Activated T-cell treated with anti-CD3 and anti-CD28 coated beads, Interleukin-2, amount 50 U/mL, for 1 hour (primary cell): Measurements from ENCODE around the gene COL27A1.

Source experiments
- DNase-seq: peaks from one replicate; pipeline ENCODE4 v3.0.0-alpha.2; 2020

Gene COL27A1

GRCh38 chr9:114207845-114208244, 52.5 kb downstream of the COL27A1 start:
- DNase-seq: no peak

DNA sequence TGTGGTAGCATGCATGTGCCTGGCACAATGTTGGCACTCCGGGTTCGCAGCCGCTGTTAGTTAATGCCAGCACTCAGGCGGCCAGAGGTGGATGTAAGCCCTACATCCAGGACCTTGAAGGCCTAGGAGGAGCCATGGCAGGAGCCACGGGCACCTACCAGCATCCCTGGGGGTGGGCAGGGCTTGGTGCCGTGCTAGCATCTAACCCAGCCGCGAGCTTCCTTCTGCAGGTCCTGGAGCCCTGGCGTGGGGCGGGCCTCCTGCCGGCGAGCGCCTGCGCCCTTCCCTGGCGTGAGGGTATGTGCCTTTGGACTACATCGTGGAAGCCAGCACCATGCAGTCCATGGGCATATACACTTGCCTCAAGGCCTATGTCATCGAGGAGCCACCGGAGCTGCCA, 53.8 kb downstream of the COL27A1 start:
- no peak for DNase-seq

DNA sequence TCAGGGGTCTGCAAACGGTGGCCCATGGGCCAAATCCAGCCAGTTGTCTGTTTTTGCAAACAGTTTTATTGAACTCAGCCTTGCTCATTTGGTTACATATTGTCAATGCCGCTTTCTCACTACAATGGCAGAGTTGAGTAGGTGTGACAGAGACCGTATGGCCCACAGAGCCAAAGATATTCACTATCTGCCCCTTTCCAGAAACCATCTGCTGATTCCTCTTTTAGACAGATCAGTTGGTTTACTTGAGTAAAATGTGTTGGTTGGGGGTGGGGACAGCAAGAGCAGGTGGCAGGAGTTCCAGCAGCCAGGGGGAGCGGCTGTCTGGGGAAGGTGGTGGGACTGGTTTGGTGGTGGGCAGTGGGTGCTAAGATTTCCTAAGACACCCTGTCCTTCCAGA, 54.8 kb downstream of the COL27A1 start:
- no peak for DNase-seq

- no peak for DNase-seq
Observed at GRCh38 chr9:114210691-114211276, 55.4 kb downstream of the COL27A1 start.

DNA sequence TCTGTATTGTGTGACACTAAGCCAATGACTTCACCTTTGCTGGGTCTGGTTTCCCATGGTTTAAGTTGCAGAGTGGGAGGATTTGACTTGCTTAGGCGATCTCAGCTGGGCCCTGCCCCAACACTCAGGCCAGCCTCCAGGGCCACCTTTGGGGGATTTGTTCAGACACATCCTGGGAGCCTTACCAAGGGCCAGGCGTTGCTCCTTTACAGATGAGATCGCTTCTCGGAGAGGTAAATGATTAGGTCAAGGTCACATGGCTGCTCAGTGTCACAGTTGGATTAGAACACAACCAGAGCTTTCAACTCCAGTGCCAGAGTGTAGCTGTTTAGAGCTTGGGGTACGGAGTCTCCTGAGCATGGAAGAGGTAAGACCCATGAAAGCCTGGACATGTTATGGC, 57.5 kb downstream of the COL27A1 start:
- DNase-seq: no peak

- DNase-seq: no peak
Observed at GRCh38 chr9:114213566-114213965, 58.2 kb downstream of the COL27A1 start.

GRCh38 chr9:114214181-114214580, 58.8 kb downstream of the COL27A1 start:
- DNase-seq: no peak

DNA sequence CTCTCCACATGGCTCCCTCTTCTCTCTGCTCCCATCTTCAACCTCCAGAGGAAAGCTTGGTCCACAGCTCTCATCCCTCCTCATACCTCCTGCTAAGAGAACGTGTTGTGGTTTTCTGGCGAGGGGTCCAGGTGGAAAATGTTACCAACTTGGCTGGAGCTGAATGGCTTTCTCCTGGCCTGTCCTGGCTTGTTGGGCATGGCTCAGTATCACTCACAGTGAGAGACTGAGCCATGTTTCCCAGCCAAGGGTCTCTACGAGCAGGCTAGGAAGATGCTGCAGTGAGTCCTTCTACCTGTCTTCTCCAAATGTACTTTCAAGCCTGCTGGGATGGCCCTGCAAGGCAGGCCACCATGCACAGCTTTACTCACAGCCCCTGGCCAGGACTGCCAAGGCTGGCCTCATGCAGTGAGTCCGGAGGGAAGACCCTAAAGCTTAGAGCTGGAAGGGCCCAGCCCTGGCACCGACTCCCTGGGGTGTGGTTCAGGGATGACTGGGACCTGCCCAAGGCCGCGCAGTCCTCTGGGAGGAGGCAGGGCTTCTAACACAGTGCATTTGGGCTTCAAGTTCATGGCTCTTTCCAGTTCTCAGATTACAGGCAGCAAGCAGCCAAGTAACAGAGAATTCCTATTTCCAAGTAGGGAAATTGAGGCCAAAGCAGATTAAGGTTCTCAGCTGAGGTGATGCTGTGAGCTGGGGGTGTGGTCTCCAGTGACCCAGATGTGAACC, 59.5 kb downstream of the COL27A1 start:
- DNase-seq: no peak

- DNase-seq: no peak
Observed at GRCh38 chr9:114216081-114216480, 60.7 kb downstream of the COL27A1 start.

- no peak for DNase-seq
Observed at GRCh38 chr9:114216976-114217375, 61.6 kb downstream of the COL27A1 start.

- DNase-seq: no peak
Observed at GRCh38 chr9:114218264-114219120, 63.2 kb downstream of the COL27A1 start.

DNA sequence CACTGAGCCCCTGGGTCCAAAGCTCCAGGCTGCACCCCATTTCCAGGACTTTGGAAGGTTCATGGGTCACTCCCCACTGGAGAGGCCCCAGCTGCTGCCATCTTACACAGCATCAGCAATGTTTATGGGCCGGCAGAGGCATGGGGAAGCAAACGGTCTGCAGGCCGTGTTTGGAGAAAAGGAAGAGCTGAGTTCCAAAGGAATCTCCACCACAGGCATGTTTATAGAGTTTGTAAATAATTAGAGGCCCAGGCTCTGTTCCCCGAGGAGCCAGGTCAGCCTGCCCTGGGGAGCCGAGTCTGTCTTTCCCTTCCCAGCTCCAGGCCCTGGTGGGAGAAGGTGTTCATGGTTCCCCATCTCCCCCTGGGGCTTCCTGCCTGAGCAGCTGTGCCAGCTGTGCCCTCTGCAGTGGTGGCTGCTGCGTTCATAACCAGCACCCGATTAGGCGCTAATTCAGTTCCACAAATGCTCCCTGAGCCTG, 64.8 kb downstream of the COL27A1 start:
- no peak for DNase-seq

- no peak for DNase-seq
Observed at GRCh38 chr9:114221706-114222465, 66.5 kb downstream of the COL27A1 start.

GRCh38 chr9:114223564-114224246, 68.4 kb downstream of the COL27A1 start:
- DNase-seq: no peak

- no peak for DNase-seq
Observed at GRCh38 chr9:114224247-114224610, 68.9 kb downstream of the COL27A1 start.

- no peak for DNase-seq
Observed at GRCh38 chr9:114225561-114226212, 70.3 kb downstream of the COL27A1 start.

DNA sequence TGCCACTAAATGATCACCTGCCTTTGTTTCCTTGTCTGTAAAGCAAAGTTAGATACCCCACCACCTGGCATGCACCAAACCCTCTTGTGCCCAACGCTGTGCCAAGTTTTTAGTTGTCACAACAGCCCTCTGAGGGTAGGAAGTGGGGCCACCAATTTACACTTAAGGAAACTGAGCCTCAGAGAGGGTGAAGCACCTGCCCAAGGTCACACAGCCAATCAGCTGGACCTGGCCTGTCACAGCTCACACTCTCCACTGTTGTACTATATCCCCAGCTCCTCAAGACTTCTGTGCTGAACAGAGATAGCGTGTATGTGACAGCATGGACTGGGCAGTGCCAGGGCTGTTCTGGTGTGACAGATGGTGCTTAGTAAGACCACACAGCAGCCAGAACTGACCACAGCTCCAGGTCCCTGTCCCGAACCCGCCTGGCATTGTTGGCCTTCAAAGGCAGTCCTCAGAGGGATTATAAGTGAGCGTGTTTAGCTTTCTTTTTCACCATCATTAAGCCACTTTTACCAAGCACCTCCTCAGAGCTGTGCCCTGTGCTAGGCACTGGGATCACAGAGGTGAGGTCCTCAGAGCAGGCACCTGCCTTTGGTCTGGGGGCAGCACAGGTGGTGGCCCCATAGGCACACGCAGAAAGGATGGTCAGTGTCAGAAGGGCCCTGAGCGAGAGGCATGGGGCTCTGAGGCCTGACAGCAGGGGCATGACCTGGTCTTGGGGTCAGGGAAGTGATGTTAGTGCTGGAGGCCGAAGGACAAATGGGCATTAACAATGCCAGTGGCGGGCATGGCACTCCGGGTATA, 71.1 kb downstream of the COL27A1 start:
- DNase-seq: no peak

DNA sequence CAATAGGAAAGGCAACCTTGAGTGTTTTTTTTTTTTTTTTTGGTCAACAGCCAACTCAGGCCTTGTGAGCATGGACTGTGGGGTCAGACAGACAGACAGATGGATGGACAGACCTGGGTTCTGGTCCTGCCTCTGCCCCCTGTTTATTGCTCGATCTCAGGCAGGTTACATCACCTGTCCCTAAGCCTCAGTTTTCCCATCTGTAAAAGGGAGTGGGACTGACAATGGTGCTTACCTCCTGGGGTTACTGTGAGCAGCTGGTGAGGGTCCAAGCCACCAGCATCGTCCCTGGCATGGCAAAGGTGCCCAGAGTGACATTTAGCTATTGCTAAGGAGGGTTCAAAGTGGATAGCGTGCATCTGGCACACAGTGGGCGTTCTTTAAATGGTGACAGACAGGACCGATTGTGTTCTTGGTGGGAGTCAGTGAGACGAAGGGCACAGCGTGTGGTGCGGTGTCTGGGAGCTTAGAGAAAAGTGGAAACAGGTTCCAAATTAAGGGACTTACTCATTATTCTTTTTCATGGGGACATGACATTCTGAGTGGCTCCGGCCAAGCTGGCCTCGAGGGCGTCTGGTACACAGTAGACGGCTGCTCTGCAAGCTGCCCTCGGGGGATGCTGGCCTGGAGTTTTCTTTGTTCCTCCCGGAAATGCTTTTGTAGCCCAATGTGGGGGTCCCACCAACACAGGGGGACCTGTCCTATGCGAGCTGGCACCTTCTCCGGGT, 72.1 kb downstream of the COL27A1 start:
- DNase-seq: no peak

GRCh38 chr9:114228016-114228808, 72.9 kb downstream of the COL27A1 start:
- no peak for DNase-seq
